GM21423 (cell line): ENCODE results near the gene HOXA4.

Source experiments
- ATAC-seq: cut with Tn5 transposase; IDR thresholded peaks from one replicate; pipeline ENCODE4 v1.9.1; 2021; ENCODE audit warnings: mild to moderate bottlenecking, moderate library complexity; ENCODE audit not compliant: unreplicated experiment

Gene HOXA4

GRCh38 chr7:27133409-27134231 lies 3.1 kb upstream of the HOXA4 start:
- no peak for ATAC-seq

GRCh38 chr7:27132978-27133377 lies 2.4 kb upstream of the HOXA4 start:
- no peak for ATAC-seq

GRCh38 chr7:27132214-27132613 lies 1.7 kb upstream of the HOXA4 start:
- ATAC-seq, result no peak

GRCh38 chr7:27131390-27131819 lies 848 bp upstream of the HOXA4 start:
- ATAC-seq, result no peak

- ATAC-seq, result no peak
Observed at GRCh38 chr7:27129729-27130539, 623 bp downstream of the HOXA4 start.

- ATAC-seq, result no peak
Observed at GRCh38 chr7:27128776-27129728, 1.5 kb downstream of the HOXA4 start.

GRCh38 chr7:27128034-27128433 lies 2.5 kb downstream of the HOXA4 start:
- no peak for ATAC-seq

GRCh38 chr7:27126596-27127327 lies 3.8 kb downstream of the HOXA4 start:
- ATAC-seq, result no peak

- no peak for ATAC-seq
Observed at GRCh38 chr7:27125986-27126394, 4.6 kb downstream of the HOXA4 start.

- ATAC-seq, result no peak
Observed at GRCh38 chr7:27124902-27125689, 5.5 kb downstream of the HOXA4 start.

GRCh38 chr7:27124096-27124901 lies 6.3 kb downstream of the HOXA4 start:
- ATAC-seq, result no peak

GRCh38 chr7:27123477-27124053 lies 7.0 kb downstream of the HOXA4 start:
- no peak for ATAC-seq

- no peak for ATAC-seq
Observed at GRCh38 chr7:27123007-27123476, 7.5 kb downstream of the HOXA4 start.

- ATAC-seq, result no peak
Observed at GRCh38 chr7:27122077-27122910, 8.3 kb downstream of the HOXA4 start.

GRCh38 chr7:27121684-27122076 lies 8.9 kb downstream of the HOXA4 start:
- no peak for ATAC-seq

GRCh38 chr7:27119412-27119911 lies 11.1 kb downstream of the HOXA4 start:
- no peak for ATAC-seq

- no peak for ATAC-seq
Observed at GRCh38 chr7:27118580-27118979, 12.0 kb downstream of the HOXA4 start.
